Gastrocnemius medialis (tissue), 4 donors: ENCODE measurements around the gene TP63. TPM values are rescaled to one million over a fixed set of nuclear protein-coding genes. Genes with fewer than 3 reads are reported as not detected.

Experiments used
- ATAC-seq, 2 donors: fragments of 150-250 bp; one replicate each; pipeline ENCODE4 v1.9.1; 2016
- DNase-seq, 2 donors: peaks; one replicate each; pipeline ENCODE4 v3.0.0-alpha.2; 2019
- H3K27ac ChIP-seq, 4 donors: fragments of 200-600 bp; sonication (generic); 1 replicate in 1 of 4; 2 replicates in 3 of 4; pipeline ENCODE4 v1.5.1; 2016 to 2018; ENCODE audit warnings: mild to moderate bottlenecking in 2 of 4, moderate library complexity in 1 of 4
- H3K27me3 ChIP-seq, 3 donors: fragments of 200-600 bp; sonication (generic) in 2 of 3; 1 replicate in 1 of 3; 2 replicates in 2 of 3; pipeline versions ENCODE4 v1.5.1 to v1.6.0; 2016 to 2019; ENCODE audit warnings: mild to moderate bottlenecking in 1 of 3, moderate library complexity in 1 of 3
- H3K36me3 ChIP-seq, 2 donors: fragments of 200-600 bp; sonication (generic) in 1 of 2; one replicate each; pipeline ENCODE4 v1.5.1; 2017 to 2018
- H3K4me1 ChIP-seq, 2 donors: fragments of 200-600 bp; sonication (generic) in 1 of 2; one replicate each; pipeline ENCODE4 v1.5.1; 2016 to 2017; ENCODE audit warnings: mild to moderate bottlenecking in 2 of 2
- H3K4me3 ChIP-seq, 4 donors: fragments of 200-600 bp; sonication (generic) in 3 of 4; 1 replicate in 1 of 4; 2 replicates in 3 of 4; pipeline ENCODE4 v1.5.1; 2016 to 2019; ENCODE audit warnings: mild to moderate bottlenecking in 2 of 4
- H3K9me3 ChIP-seq, 3 donors: fragments of 200-600 bp; sonication (generic) in 2 of 3; 1 replicate in 1 of 3; 2 replicates in 2 of 3; pipeline ENCODE4 v1.5.1; 2016 to 2019
- POLR2A ChIP-seq, 2 donors: fragments of 450-650 bp; IDR thresholded peaks; one replicate each; pipeline ENCODE4 v1.6.1; 2017; ENCODE audit warnings: antibody characterized with exemption in 2 of 2, mild to moderate bottlenecking in 2 of 2, moderate library complexity in 2 of 2
- in situ Hi-C, 4 donors: fragments of 200-750 bp; cut with MboI; loops; one replicate each; pipeline versions ENCODE4 v1.15.0 to v1.8.0; 2017; ENCODE audit warnings: low sequenced_read_pairs in 4 of 4
- intact Hi-C: fragments of 100-400 bp; cut with DNase I; formaldehyde crosslinking; loops from one replicate; pipeline ENCODE4 v1.15.1; 2023; ENCODE audit warnings: low total_unique reads
- total RNA-seq, 4 donors: library from RNA; depleted of rRNA; stranded (reverse); fragments of >200 nt; gene quantifications; one replicate each; pipeline versions ENCODE4 v1.1.0 to v1.2.3, GENCODE V29; 2016
- TF ChIP-seq, protein P1 (sequence below), 5 experiments: fragments of 450-650 bp in 3 of 5; fragments of 200-600 bp in 2 of 5; sonication (generic) in 2 of 5; IDR thresholded peaks in 4 of 5; conservative IDR thresholded peaks in 1 of 5; 1 replicate in 4 of 5; 2 replicates in 1 of 5; pipeline ENCODE4 v1.5.1; 2016 to 2019; ENCODE audit warnings: antibody characterized with exemption in 5 of 5, mild to moderate bottlenecking in 3 of 5, moderate library complexity in 3 of 5

The TP63 gene
- total RNA-seq, 4 donors from 2014 or later = 5.2 to 38.8 (median 25.8) TPM

DNA sequence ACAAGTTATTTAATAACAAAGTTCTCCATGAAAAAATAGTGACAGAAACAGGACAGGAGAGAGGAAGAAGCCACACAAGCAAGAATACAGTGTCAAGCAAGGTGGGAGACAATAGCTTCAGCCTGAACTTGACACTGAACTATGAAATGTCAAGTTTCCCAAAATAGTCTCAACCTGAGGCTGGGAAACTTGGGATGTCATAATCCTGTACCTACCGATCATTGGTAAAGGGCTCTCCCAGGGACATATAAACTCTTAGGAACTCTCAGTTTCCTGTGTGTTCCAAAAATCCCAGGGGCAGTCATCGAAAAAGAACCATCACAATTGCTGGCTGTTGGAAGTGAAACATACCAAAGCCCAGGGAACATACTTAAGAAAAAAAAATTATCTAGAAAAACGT, 277.9 kb downstream of the TP63 start:
- Histone ChIP-seq H3K9me3 (no peaks in the 10 kb centered on the region), H3K4me1 (peaks cover 0 to 4% of the 10 kb centered on the region in 2 donors), H3K27me3 (no peaks in the 10 kb centered on the region), H3K36me3 (no peaks in the 10 kb centered on the region), H3K27ac (no peak overlapping the region), H3K4me3 (no peak overlapping the region)
- no peak for TF ChIP-seq POLR2A (IDR thresholded peaks at IDR 0.05)
- TF ChIP-seq, protein P1, sequence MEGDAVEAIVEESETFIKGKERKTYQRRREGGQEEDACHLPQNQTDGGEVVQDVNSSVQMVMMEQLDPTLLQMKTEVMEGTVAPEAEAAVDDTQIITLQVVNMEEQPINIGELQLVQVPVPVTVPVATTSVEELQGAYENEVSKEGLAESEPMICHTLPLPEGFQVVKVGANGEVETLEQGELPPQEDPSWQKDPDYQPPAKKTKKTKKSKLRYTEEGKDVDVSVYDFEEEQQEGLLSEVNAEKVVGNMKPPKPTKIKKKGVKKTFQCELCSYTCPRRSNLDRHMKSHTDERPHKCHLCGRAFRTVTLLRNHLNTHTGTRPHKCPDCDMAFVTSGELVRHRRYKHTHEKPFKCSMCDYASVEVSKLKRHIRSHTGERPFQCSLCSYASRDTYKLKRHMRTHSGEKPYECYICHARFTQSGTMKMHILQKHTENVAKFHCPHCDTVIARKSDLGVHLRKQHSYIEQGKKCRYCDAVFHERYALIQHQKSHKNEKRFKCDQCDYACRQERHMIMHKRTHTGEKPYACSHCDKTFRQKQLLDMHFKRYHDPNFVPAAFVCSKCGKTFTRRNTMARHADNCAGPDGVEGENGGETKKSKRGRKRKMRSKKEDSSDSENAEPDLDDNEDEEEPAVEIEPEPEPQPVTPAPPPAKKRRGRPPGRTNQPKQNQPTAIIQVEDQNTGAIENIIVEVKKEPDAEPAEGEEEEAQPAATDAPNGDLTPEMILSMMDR (IDR thresholded peaks at IDR 0.05 in 4 of 5, conservative IDR thresholded peaks at IDR 0.05 in 1 of 5) = no peak
- ATAC-seq (peak in 1 of 2 donors; percentile 50), DNase-seq (no peak)
- intact Hi-C loops (no loop called here), in situ Hi-C loops (no loop called here)

DNA sequence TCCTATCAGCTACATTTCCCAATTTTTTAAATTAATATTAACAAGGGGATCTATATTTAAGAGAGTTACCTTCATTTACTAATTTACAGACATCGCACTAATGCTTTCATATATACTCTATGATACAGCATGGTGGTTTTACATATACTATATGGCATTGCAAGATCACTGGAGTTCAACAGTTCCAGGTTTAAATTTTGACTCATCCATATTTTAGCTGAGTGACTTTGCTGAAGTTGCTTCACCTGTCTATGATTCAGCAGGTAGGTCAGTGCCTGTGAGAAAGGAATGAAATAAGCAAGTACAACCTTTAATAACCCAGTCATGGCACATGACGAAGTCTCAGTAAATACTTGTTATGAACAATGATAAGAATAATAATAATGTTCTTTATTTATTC, 278.4 kb downstream of the TP63 start:
- intact Hi-C loops = no loop called here
- H3K27me3 ChIP-seq = no peaks in the 10 kb centered on the region
- H3K9me3 ChIP-seq = no peaks in the 10 kb centered on the region
- H3K4me1 ChIP-seq = peaks cover 0 to 4% of the 10 kb centered on the region in 2 donors
- ATAC-seq (peak in 1 of 2 donors; percentile 51), DNase-seq (no peak)
- H3K36me3 ChIP-seq = no peaks in the 10 kb centered on the region
- TF ChIP-seq, protein P1 (IDR thresholded peaks at IDR 0.05 in 4 of 5, conservative IDR thresholded peaks at IDR 0.05 in 1 of 5) = no peak
- TF ChIP-seq POLR2A (IDR thresholded peaks at IDR 0.05) = no peak
- H3K27ac ChIP-seq = no peak overlapping the region
- H3K4me3 ChIP-seq = no peak overlapping the region
- in situ Hi-C loops = no loop called here

DNA sequence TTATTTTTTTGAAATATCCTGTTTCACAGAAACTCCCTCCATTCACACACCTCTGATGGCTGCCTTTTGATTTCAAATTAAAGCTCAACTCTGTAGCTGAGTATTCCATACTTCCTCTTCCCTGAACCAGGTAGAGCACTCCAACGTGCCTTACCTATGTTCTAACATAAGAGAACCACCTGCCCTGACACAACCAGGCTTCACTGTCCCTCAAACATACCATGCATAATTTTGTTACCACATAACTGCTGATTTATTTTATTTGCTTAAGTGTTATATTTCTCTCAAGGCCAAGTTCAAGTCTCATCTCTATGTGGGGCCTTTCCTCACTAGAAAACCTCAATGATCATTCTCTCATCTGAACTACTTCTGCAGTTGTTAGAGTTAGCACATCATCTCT, 279.8 kb downstream of the TP63 start:
- in situ Hi-C loops = no loop called here

DNA sequence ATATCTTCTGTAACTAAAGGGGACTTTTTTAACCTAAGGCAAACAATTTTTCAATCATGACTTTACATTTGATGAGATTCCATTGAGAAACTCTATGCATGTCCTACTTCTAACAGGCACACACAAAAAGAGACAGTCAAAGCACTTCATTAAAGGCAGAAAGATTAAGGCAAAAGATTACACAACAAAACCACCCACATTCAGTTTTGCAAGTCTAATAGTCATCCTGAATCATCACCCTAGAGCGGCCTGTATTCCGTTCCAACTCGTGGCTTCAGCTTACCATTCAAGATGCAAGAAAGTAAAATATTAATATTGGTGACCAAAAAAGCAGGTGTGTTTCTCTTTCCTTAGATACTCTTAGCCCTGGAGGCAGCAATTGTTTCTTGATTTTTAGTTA, 283.6 kb downstream of the TP63 start:
- H3K27me3 ChIP-seq = no peaks in the 10 kb centered on the region
- H3K4me3 ChIP-seq = no peak overlapping the region
- intact Hi-C loops = no loop called here
- no peak for DNase-seq
- H3K36me3 ChIP-seq = no peaks in the 10 kb centered on the region
- ATAC-seq = peak; percentile 58 to 80
- H3K9me3 ChIP-seq = no peaks in the 10 kb centered on the region
- H3K27ac ChIP-seq = no peak overlapping the region
- no peaks in the 10 kb centered on the region for H3K4me1 ChIP-seq
- TF ChIP-seq POLR2A (IDR thresholded peaks at IDR 0.05) = no peak
- TF ChIP-seq, protein P1 (IDR thresholded peaks at IDR 0.05 in 4 of 5, conservative IDR thresholded peaks at IDR 0.05 in 1 of 5) = no peak
- in situ Hi-C loops = no loop called here

More for the DNA sequence above, 279.8 kb downstream of the TP63 start:
- Histone ChIP-seq H3K4me1 (peaks cover 0 to 4% of the 10 kb centered on the region in 2 donors), H3K36me3 (no peaks in the 10 kb centered on the region), H3K4me3 (no peak overlapping the region), H3K27me3 (no peaks in the 10 kb centered on the region), H3K9me3 (no peaks in the 10 kb centered on the region), H3K27ac (no peak overlapping the region)
- intact Hi-C loops = no loop called here
- DNase-seq = no peak
- no peak for ATAC-seq
- TF ChIP-seq, protein P1 (IDR thresholded peaks at IDR 0.05 in 4 of 5, conservative IDR thresholded peaks at IDR 0.05 in 1 of 5) = no peak
- TF ChIP-seq POLR2A (IDR thresholded peaks at IDR 0.05) = no peak

DNA sequence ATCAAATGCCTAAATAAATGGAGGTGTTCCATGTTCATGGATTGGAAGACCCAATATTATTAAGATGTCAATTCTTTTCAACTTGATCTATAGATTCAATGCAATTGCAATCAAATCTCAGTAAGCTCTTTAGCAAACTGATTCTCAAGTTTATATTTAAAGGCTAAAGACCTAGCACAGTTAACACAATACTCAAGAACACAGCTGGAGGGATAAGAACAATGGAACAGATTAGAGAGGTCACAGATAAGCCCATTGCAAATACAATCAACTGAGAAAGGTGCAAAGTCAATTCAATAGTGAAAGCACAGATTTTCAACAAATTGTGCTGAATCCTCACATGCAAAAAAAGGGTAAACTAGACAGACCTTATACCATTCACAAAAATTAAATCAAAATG, 290.6 kb downstream of the TP63 start:
- in situ Hi-C loops = no loop called here
- no peak for ATAC-seq

More for the DNA sequence above, 290.6 kb downstream of the TP63 start:
- intact Hi-C loops = no loop called here
- Histone ChIP-seq H3K9me3 (no peaks in the 10 kb centered on the region), H3K27ac (no peak overlapping the region), H3K36me3 (no peaks in the 10 kb centered on the region), H3K4me1 (no peaks in the 10 kb centered on the region), H3K27me3 (no peaks in the 10 kb centered on the region), H3K4me3 (no peak overlapping the region)
- no peak for DNase-seq
- TF ChIP-seq, protein P1 (IDR thresholded peaks at IDR 0.05 in 4 of 5, conservative IDR thresholded peaks at IDR 0.05 in 1 of 5) = no peak
- no peak for TF ChIP-seq POLR2A (IDR thresholded peaks at IDR 0.05)
